NCI-H774 (cell line): ENCODE data around the gene HYAL1.

Experiments used
- DNase-seq: peaks from one replicate; lab custom pipeline; 2025; lab: John Stamatoyannopoulos, UW

Gene HYAL1

DNA sequence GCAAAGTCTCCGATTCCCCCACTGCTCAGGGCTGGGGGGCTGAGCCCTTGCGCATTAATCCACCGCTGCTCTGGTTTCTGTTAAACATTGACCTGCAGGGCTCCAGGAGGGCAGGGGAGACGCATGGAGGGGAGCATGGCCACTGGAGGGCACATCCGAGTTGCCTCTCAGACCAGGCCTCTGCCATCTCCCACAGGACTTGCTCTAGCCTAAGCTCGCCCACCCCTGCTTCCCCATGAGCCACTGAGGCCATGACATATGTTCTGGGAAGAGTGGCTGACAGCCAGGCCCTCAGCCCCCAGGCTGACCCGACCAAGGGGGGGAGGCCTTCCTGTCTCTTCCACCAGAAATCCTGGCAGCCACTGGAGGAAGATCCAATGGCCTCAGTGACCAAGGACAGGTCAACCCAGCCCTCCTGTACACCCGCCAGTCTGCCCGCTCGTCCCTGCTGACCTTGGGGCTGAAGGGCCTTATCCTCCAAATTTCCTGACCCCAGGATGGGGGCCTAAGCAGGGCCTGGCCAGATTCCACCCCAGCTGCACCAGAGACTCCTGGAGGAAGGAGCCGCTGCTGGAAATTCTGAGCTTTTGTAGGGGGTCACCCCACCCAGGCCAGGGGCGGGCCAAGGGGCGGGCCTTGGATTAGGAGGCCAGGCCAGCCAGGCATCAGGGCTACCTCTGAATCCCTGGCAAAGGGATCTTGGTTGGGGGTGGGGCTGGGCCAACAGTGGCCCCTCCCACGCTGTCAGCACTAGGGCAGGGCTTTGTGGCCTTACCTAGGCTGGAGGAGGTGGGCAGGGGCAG, at the start of gene HYAL1:
TSS of gene HYAL1 (minus strand) at position 562 of the 803 bp plus-strand sequence. CDS start 618 bp downstream, outside the sequence.
- no peak for DNase-seq

GRCh38 chr3:50352781-50353180, 49.4 kb upstream of the HYAL1 start:
- DNase-seq: no peak

DNA sequence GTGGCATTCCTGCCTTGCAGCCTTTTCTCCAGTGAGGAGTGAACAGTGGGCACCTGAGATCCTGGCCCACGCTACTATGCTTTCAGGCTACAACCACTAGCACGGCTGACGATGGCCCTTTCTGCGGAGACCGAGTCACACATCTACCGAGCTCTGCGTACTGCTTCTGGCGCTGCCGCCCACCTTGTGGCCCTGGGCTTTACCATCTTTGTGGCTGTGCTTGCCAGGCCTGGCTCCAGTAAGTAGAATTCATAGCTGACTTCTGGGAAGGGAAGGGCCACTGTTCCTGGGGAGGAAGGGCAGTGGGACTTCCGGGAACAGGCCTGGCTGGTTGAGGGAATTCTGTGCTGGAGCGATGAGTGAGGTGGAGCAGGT, 47.9 kb upstream of the HYAL1 start:
- no peak for DNase-seq

GRCh38 chr3:50350527-50351322, 47.4 kb upstream of the HYAL1 start, which contains the start of the genes CYB561D2 and NPRL2:
Gene CYB561D2, plus strand, starts transcription at chr3:50350862. Its CDS starts 572 bp downstream, at chr3:50351434.
Gene NPRL2, minus strand, starts transcription at chr3:50350775. Its CDS starts 123 bp downstream, at chr3:50350652.
- DNase-seq: peak; percentile 79

DNA sequence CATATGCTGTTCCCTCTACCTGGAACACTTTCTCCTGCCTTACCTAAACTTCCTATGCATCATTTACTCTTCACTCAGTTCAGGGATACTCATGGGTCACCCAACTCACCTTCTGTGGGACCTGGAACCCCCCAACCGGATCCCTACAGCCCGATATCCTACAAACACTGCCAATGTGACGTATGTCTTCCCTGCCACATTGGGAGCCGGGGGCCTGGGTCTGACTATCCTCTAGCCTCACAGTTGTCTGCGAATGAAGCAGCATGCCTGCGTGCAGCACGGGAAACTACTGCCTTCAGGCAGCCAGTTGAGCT, 46.8 kb upstream of the HYAL1 start:
- no peak for DNase-seq

GRCh38 chr3:50347187-50347813, 43.9 kb upstream of the HYAL1 start:
- peak; percentile 36 for DNase-seq

DNA sequence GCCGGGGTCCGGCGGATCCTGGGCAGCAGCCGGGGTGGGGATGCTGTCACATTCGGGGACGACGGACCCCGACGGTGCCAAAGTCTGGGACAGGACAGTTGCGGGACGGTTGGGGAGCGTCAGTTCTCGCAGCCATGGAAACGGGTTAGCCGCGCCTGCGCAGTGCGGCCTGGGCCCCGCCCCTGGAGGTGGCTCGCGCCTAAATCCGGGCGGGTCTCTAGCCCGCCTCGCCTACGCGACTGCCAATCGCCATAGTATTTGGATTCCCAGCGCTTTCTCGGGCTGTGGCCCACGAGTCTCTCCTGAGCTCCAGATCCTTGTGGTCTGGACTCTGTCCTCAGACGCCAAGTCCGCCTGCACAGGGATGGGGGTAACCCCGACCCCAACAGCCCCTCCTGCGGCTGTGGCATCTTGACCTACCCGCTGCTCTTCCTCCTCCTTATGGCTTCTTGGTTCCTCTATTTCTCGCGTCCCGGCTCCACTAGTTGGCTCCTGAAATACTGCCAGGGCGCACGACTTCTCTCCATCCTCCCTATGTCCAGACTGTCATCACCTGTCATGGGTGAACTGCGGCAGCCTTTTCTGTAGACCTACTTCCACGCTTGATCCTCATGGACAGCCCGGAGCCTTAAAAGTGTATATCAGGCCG, 42.3 kb upstream of the HYAL1 start, which contains the start of gene ZMYND10:
TSS of gene ZMYND10 (minus strand) at position 147 of the 649 bp plus-strand sequence. CDS start 153 bp downstream, outside the sequence.
- no peak for DNase-seq

DNA sequence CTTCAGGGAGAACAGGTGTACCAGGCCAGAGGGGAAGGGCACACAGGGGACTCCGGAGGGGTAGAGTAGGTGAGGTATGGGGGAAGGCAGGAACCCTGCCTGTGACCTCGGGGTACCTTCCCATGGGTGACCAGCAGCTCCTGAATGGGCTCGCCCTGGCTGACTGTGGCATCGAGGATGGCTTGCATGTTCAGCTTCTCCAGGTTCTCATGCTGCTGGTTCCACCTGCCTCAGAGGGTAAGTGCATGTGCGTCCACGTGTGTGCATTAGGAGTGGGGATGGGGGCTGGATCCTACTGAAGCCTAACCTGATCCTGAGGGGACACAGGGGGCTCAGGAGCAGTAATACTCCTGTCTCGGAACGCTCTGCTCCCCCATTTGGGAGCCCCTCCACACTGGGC, 41.6 kb upstream of the HYAL1 start:
- DNase-seq: no peak

GRCh38 chr3:50342813-50343633, 39.6 kb upstream of the HYAL1 start:
- no peak for DNase-seq

DNA sequence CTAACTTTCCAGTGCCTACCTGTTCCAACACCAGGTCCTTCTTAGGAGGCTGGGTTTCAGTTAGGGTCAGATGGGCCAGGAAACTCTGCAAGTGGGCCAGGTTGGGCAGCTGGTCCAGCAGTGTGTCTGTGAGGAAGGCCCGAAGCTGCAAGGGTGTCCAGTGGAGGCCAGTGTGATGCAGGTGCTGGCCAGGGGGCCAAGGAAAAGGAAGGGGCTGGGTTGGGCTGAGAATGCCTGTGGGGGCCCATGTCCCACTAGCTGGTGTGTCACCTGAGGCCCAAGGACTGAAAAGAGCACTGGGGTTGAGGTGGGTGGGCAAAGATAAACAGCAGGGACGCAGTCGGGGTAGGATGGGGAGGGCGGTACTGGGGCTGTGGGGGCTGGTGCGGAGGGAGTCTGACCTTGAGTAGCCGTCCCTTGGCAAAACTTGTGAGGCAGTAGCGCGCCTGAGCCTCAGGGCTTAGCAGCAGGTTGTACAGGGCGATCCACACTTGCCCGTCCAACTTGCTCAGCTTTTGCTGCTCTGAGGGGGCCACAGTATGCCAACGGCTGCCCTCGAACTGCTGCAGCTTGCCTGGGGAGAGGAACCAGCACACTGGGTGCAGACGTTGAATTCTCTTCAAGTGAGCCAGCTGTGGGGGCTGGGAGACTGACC, 38.7 kb upstream of the HYAL1 start:
- no peak for DNase-seq

DNA sequence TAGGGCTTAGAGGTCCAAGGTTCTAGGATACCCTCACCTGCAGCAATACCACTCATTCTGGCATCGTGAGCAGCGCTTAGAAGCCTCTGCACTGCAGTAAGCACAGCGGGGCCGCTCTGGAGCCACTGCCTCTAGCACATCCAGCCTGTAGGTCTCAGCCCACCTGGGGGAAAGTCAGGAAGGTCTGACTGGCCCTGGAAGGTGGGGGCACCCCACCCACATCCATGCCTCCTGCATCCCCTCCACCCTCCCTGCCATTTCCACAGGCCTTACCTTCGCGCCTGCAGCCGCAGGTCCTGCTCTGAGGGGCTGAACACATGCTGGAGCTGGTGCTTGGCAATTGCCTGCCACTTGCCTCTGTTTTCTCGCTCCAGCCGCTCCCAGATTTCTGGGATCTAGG, 38.2 kb upstream of the HYAL1 start:
- no peak for DNase-seq

GRCh38 chr3:50340448-50341329, 37.3 kb upstream of the HYAL1 start, which contains the start of gene RASSF1:
Gene RASSF1, minus strand, starts transcription at chr3:50340836. Its CDS starts 31 bp downstream, at chr3:50340805.
- DNase-seq: no peak

DNA sequence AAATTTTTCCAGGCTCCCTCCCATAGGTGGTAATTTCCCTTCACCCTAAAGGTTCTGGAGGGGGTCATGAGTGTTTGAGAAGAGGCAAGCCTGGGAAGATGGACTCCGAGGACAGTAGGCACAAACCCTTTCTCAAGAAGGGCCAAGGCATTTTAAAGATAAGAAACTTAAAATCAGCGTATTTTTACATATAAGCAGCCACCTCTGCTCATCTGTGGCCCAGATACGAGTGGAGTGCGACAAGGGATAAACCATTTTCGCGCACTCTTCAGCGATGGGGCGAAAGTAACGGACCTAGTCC, 36.7 kb upstream of the HYAL1 start:
- DNase-seq: no peak

DNA sequence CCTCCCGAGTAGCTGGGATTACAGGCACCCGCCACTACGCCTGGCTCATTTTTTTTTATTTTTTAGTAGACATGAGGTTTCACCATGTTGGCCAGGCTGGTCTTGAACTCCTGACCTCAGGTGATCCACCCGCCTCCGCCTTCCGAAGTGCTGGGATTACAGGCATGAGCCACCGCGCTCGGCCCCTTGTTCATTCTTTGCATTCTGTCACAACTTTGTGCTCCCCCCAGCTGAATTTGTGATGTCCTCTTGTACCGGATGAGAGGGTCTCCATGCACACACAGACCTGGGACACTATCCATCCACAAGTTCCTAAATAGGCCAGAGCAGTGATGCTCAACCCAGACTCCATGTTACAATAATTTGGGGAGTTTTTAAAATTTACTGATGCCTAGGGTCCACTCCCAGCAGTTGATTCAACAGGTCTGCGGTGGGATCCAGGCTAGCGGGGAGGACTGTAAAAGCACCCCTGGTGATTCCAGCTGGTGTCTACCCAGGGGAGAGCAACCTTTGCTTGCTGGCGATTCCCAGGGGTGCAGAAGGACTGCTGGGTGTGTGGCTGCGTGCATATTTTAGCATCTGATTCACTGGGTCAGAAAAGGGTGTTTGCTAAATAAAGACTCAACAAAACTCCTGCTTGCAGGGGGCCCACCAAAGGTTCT, 36.2 kb upstream of the HYAL1 start:
- no peak for DNase-seq

DNA sequence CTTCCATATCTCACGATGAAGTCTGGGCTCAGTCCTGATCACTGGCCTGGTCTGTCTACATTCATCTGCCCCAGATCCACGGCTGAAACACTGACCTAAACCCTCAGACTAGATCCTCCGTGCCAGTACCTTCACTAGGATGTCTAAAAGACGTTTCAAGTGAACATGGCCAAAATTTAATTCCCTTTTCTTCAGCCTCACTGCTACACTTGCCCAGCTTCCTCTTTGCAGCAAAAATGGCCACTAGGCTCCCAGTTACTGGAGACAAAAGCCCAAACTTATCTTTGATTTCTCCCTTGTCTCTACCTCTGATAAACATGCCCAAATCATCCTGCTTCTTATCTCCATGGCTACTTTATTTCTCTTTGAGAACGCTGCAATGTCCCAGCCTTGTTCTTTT, 35.6 kb upstream of the HYAL1 start:
- no peak for DNase-seq

GRCh38 chr3:50337175-50337861, 33.9 kb upstream of the HYAL1 start:
- peak; percentile 88 for DNase-seq

- no peak for DNase-seq
Observed at GRCh38 chr3:50336452-50337174, 33.2 kb upstream of the HYAL1 start.
